Neural cell (in vitro differentiated cells): ENCODE measurements around the gene PC.

Source experiments
- CTCF ChIP-seq: fragments of 450-650 bp; IDR thresholded peaks from 2 replicates; pipeline ENCODE4 v1.5.1; 2014; ENCODE audit warnings: antibody characterized with exemption, mild to moderate bottlenecking, moderate library complexity; ENCODE audit not compliant: poor library complexity, severe bottlenecking
- EZH2 ChIP-seq: fragments of 200-600, 300-800 bp; shearing (Covaris generic), sonication (generic); IDR thresholded peaks from 2 replicates; pipeline ENCODE4 v1.6.1; 2014; ENCODE audit warnings: antibody characterized with exemption, low read length, borderline replicate concordance, mild to moderate bottlenecking; ENCODE audit not compliant: insufficient read depth, poor library complexity, severe bottlenecking
- MXI1 ChIP-seq: fragments of 450-650 bp; conservative IDR thresholded peaks from 2 replicates; pipeline ENCODE4 v1.6.1; 2014; ENCODE audit warnings: antibody characterized with exemption, mild to moderate bottlenecking; ENCODE audit not compliant: poor library complexity, severe bottlenecking
- POLR2AphosphoS5 ChIP-seq: IDR thresholded peaks from 2 replicates; pipeline ENCODE4 v1.6.1; 2012
- RAD21 ChIP-seq: fragments of 450-650 bp; conservative IDR thresholded peaks from 2 replicates; pipeline ENCODE4 v1.6.1; 2014; ENCODE audit warnings: antibody characterized with exemption, mild to moderate bottlenecking, moderate library complexity
- SMC3 ChIP-seq: fragments of 450-650 bp; conservative IDR thresholded peaks from 2 replicates; pipeline ENCODE4 v1.6.1; 2014; ENCODE audit warnings: antibody characterized with exemption, mild to moderate bottlenecking, moderate library complexity; ENCODE audit not compliant: poor library complexity
- TAF1 ChIP-seq: IDR thresholded peaks from 2 replicates; pipeline ENCODE4 v1.6.1; 2012; ENCODE audit warnings: low read depth

DNA sequence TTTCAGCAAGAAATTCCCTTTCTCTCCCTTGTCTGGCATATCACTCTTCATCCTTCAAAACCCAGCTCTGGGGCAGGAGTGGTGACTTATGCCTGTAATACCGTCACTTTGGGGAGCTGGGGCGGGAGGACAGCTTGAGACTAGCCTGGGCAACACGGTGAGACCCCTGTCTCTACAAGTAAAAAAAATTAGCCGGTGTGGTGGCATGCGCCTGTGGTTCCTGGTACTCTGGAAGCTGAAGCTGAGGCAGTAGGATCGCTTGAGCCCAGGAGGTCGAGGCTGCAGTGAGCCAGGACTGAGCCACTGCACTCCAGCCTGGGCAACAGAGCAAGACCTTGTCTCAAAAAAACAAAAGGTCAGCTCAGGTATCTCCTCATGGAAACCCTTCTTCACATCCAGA lies 116.3 kb downstream of the PC start:
- TF ChIP-seq CTCF (no peak), POLR2AphosphoS5 (no peak), EZH2 (no peak), RAD21 (no peak), SMC3 (no peak), MXI1 (no peak), TAF1 (no peak)
